T1000 (cell line): Measurements from ENCODE around the gene XK.

Experiments used
- DNase-seq: peaks from one replicate; lab custom pipeline; 2025; ENCODE audit warnings: mixed read lengths; lab: John Stamatoyannopoulos, UW

Gene XK

DNA sequence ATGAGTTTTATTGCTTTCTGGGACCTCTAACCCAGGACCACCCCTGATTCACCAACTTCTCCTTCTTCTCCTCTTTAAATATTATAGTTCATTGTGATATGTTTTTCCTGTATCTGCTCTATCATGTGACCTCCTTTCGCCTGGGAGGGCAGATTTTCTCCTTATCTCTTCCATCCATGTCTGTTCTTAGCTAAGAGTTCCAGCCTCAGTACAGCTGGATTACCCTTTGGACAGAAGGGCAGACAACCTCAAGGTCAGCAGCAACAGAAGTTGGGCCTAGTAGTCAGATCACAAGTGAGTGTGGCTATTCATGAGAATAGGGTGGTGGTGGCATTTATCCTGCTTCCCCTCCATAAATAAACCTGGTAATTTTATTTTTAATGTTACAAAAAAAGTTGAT, 5.7 kb upstream of the XK start:
- DNase-seq, result no peak

DNA sequence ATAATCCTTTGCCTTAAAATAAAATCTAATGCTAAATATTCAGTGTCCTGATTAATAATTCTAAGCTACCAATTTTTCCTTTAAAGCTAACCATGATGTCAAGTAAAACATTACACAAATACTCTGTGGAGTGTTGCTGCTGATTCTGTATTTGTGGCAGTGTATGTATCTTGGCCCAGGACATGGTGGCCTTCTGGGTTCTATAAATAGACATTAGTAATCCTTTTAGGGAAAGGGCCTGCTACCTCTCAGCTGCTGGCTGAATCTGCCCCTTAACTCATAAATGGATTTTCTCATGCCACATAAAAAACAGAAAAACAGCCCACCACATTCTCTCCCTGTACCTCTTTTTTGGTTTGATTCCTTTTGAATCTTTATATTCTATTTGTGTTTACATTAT, 1.2 kb upstream of the XK start:
- DNase-seq, result no peak

DNA sequence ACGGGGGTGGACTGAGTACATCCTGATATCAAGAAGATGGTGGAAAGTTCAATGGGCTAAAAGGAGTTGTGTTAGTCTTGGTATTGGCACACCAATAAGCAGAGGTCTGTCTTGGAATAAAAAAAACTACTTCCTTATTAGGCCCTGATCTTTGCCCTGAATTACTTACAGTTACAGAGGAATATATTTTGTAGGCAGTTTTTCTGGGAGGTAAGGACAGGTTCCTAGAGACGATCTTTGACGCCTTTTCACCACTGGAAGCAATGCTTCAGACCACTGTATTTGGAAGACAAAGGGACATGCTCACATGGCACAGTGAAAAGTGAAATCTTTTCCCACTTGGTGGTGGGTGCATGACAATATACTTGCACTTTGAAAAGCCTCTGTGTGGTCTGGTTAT, 618 bp upstream of the XK start:
- no peak for DNase-seq

- no peak for DNase-seq
Observed at GRCh38 chrX:37686369-37686995, 891 bp downstream of the XK start.

DNA sequence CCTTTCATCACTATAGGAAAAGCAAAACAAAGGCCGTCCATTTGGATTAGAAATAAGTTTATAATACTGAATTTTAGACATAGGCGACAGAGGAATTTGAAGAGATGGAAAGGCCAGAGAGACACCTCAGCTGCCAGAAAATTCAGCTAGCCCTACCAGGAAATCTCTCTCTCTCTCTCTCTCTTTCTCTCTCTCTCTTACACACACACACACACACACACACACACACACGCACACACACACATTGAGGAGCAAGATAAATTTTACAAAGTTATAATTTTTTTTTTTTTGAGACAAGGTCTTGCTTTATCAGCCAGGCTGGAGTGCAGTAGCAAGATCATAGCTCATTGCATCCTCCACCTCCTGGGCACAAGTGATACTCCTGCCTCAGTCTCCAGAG, 1.4 kb downstream of the XK start:
- DNase-seq, result no peak

DNA sequence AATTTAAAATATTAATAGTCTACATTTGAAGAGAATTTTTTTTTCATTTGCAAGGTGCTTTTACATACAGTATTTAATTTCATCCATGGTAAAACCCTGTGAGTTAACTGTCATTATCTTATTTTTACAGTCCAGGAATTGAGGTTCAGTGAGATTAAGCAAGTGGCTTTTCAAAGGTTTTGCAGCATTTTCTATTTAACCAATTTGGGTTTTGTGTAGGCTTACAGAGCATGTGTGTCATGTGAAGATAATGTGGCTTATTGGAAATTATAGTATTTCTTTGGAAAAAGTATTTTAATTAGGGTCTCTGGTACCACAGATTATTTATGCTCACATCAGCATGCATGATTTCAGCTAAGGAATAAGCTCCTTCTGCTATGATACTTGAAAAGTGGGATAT, 4.5 kb downstream of the XK start:
- DNase-seq, result no peak

DNA sequence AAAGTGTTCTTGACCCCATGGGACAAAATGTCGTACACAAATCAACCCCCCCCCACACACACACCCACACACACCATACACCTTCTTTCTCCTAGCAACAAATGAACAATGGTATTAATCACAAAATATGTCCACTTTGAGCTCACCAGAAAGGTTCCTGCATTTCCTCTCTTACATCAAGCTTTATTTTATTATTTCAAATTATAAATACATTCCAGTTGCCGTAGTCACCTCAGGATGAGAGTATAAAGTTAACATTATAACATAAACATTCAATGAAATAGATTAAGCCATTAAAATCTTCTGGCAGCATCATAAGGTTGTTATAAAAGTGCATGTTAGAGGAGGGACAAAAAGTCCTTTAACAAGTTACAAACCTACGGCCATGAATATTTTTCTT, 7.3 kb downstream of the XK start:
- no peak for DNase-seq

- no peak for DNase-seq
Observed at GRCh38 chrX:37697169-37697760, 11.7 kb downstream of the XK start.

GRCh38 chrX:37701588-37701987, 16.0 kb downstream of the XK start:
- DNase-seq, result no peak

- DNase-seq, result no peak
Observed at GRCh38 chrX:37711991-37712390, 26.4 kb downstream of the XK start.

DNA sequence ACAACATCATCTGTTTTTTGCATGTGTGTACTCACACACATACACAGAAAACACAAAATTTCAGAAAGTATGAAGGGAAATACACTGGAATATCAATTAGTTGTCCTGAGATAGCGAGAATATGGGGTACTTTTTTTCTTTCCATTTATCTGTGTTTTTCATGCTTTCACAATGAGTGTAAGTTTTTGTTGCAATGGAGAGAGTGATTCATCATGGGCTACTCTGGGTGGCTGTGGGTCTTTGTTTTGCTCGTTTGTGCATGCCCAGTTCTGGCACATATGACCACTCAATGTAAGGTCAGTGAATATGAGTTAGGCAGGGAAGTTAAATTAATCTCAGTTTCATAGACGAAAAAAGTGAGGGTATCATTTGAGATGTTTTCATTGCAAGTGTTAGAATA, 26.9 kb downstream of the XK start:
- DNase-seq, result no peak

DNA sequence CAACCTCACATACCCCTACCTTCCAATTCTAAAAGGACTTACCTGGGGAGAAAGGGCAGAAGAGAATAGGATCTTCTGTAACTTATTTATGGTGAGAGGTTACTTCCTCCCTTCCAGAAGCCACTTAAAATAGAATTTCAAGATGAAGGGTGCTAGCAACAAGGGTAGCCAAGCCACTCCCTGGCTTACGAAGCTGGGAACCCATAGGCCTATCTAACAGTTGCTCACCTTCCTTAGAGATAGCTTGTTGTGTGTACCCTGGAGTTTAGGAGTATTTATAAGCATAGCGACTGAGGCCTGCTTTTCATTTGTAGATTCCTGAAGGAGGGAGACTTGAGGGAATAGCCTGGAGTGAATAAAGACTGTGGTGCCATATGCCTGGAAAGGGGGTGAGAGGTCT, 28.9 kb downstream of the XK start:
- no peak for DNase-seq

GRCh38 chrX:37716602-37717001, 31.0 kb downstream of the XK start:
- no peak for DNase-seq

GRCh38 chrX:37717708-37718107, 32.1 kb downstream of the XK start:
- DNase-seq, result no peak

DNA sequence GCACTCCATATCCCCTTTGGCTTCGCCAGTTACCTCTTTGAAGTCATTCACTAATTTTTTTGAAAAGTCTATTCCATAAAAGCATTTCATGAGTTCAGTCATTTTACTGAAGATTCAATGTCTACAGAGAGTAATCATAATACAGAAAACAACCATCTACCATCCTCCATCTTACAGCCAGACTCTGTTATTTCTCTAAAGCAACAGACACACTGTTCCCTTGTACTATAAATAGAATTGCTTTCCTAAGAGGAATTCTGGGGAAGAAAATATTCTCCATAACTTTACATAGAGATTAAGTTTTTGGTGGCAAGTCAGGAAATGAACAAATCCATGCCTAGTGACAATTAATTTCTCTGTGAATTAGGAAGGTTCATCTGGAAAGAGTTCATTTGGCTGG, 37.0 kb downstream of the XK start:
- no peak for DNase-seq

DNA sequence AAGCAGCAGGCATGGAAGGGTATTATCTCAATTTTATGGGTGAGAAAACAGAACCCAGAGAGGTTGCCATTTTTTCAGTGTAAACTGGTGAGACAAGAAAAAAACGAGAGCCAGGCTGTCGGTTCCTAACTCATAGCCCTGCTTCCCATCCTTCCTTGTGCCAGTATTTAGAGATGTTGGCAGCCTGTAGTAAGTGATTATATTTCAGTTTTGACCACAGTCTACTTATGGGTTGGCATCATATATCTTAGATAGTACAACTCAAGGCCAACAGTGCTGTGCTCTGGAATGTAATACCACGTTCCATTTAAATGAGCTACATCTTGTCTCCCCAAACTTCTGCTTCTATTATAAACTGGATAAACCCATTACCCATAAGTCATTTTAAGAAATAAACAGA, 40.8 kb downstream of the XK start:
- DNase-seq, result no peak

DNA sequence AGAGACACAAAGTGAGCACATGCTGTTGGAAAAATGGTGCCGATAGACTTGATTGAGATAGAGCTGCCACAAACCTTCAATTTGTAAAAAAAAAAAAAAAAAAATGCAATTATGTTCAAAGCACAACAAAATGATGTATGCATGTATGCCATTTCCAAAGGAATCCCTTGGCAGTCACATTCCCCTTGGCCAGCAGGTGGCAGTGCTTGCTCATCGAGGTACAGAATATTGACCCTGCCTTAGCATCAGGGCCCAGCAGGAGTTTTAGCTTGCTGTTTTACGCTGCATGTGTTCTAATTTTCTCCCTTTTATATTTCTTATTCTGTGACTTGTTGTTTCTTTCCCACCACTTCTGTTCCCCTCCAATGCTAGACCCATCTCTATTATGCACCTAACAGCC, 59.8 kb downstream of the XK start:
- DNase-seq, result peak; percentile 14

DNA sequence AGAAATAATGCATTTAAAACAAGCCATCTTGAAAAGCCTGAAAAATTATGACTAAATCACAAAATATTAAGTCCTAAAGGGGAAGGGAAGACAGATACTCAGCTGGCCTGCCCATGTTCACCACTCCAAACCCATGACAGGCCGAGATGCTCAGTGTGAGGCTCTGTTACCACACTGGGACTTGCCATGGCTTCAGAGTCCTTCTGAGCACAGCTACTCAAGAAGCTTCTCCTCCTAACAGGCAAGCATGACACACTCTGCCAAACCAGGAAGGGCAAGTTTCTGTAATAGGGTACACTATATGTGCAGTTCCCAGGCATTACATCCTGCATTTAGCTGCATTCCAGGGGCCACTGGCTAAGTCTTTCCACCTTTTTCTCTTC, 60.2 kb downstream of the XK start:
- no peak for DNase-seq

- DNase-seq, result peak; percentile 1
Observed at GRCh38 chrX:37746218-37746941, 60.8 kb downstream of the XK start.

- DNase-seq, result no peak
Observed at GRCh38 chrX:37746951-37747350, 61.4 kb downstream of the XK start.

GRCh38 chrX:37752281-37752680, 66.7 kb downstream of the XK start:
- DNase-seq, result no peak

DNA sequence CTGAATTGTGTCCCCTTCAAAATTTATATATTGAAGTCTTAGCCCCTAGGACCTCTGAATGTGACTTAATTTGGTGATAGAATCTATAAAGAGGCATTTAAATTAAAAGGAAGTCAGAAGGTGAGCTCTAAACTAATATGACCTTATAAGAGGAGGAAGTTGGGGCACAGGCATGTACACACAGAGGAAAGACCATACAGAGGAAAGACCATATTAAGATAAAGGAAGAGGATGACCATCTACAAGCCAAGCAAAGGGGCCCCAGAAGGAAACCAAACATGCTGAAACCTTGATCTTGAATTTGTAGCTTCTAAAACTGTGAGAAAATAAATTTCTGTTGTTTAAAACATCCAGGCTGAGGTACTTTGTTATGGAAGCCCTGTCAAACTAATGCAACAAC, 67.3 kb downstream of the XK start:
- no peak for DNase-seq

GRCh38 chrX:37753384-37753783, 67.8 kb downstream of the XK start:
- no peak for DNase-seq

DNA sequence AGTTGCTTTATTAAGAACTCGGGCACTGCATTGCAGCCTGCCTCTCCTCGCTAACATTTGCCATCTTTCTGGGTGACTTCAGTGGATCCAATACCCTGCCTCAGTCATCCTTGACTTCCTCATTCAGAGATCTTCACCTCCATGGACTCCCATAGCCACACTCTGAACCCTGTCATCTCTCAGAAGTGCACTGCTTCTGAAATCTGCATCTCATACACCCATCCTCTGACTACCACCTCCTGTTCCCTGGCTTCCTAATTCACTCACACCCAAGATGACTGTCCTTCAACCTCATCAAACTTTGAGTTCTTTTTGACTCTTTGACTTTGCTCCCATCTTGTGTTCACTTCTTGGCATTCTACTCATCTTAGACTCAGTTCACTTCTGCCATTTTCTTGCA, 68.9 kb downstream of the XK start:
- DNase-seq, result no peak
